Measurements from ENCODE around the gene COQ7. TPM values are rescaled to one million over a fixed set of nuclear protein-coding genes. Genes with fewer than 3 reads are reported as not detected.

Gene COQ7
- total and polyA plus RNA-seq, 2 of the 4 experiments (the other 2 are of a cell fraction): 10.9 to 13.6 TPM

DNA sequence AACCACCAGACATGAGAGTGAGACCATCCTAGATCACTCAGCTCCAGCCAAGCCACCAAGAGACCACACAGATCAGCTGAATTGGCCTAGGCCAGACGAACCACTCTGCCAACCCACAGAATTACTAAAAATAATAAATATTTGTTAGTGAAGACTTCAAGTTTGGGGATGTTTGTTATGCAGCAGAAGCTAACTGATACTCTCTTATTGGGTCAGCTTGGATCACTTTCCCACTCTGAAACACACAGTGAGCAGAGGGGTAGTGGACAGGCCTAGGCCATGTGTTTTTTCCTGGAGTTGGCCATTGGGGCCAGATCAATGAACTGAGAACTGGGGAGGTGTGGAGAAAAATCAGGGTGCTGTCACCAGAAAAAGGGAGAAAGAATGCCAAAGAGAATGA is 30.8 kb downstream of the COQ7 start:
- TF ChIP-seq RCOR1 (IDR thresholded peaks at IDR 0.05; ENCODE audit: insufficient replicate concordance, low read length) (no peak), SMC3 (IDR thresholded peaks at IDR 0.05; ENCODE audit: low read depth, low read length) (no peak), CEBPB (IDR thresholded peaks at IDR 0.05; ENCODE audit: low read depth, low read length) (no peak), MAFK (IDR thresholded peaks at IDR 0.05; ENCODE audit: low read depth, low read length) (no peak), MAZ (IDR thresholded peaks at IDR 0.05; ENCODE audit: borderline replicate concordance, low read depth, low read length) (no peak), FOS (IDR thresholded peaks at IDR 0.05; ENCODE audit: low read depth, low read length) (no peak), RFX5 (IDR thresholded peaks at IDR 0.05; ENCODE audit: low read depth, low read length) (no peak), NFE2L2 (IDR thresholded peaks at IDR 0.05; ENCODE audit: low read depth, low read length) (no peak), RAD21 (IDR thresholded peaks at IDR 0.05; ENCODE audit: low read length) (no peak), CHD1 (IDR thresholded peaks at IDR 0.05; ENCODE audit: low read depth, low read length) (no peak), MXI1 (IDR thresholded peaks at IDR 0.05; ENCODE audit: borderline replicate concordance, low read depth, low read length) (no peak), POLR2A (IDR thresholded peaks at IDR 0.05; ENCODE audit: low read depth, low read length) (no peak), BHLHE40 (IDR thresholded peaks at IDR 0.05; ENCODE audit: low read depth, low read length) (no peak)
- TF ChIP-seq, protein P1, sequence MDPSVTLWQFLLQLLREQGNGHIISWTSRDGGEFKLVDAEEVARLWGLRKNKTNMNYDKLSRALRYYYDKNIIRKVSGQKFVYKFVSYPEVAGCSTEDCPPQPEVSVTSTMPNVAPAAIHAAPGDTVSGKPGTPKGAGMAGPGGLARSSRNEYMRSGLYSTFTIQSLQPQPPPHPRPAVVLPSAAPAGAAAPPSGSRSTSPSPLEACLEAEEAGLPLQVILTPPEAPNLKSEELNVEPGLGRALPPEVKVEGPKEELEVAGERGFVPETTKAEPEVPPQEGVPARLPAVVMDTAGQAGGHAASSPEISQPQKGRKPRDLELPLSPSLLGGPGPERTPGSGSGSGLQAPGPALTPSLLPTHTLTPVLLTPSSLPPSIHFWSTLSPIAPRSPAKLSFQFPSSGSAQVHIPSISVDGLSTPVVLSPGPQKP (IDR thresholded peaks at IDR 0.05; ENCODE audit: borderline replicate concordance, low read depth, low read length): no peak
- TF ChIP-seq, protein P2, sequence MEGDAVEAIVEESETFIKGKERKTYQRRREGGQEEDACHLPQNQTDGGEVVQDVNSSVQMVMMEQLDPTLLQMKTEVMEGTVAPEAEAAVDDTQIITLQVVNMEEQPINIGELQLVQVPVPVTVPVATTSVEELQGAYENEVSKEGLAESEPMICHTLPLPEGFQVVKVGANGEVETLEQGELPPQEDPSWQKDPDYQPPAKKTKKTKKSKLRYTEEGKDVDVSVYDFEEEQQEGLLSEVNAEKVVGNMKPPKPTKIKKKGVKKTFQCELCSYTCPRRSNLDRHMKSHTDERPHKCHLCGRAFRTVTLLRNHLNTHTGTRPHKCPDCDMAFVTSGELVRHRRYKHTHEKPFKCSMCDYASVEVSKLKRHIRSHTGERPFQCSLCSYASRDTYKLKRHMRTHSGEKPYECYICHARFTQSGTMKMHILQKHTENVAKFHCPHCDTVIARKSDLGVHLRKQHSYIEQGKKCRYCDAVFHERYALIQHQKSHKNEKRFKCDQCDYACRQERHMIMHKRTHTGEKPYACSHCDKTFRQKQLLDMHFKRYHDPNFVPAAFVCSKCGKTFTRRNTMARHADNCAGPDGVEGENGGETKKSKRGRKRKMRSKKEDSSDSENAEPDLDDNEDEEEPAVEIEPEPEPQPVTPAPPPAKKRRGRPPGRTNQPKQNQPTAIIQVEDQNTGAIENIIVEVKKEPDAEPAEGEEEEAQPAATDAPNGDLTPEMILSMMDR (conservative IDR thresholded peaks at IDR 0.05; ENCODE audit: low read depth, low read length): no peak
- TF ChIP-seq, protein P3, sequence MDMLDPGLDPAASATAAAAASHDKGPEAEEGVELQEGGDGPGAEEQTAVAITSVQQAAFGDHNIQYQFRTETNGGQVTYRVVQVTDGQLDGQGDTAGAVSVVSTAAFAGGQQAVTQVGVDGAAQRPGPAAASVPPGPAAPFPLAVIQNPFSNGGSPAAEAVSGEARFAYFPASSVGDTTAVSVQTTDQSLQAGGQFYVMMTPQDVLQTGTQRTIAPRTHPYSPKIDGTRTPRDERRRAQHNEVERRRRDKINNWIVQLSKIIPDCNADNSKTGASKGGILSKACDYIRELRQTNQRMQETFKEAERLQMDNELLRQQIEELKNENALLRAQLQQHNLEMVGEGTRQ (IDR thresholded peaks at IDR 0.05; ENCODE audit: low read depth, low read length): no peak
- Histone ChIP-seq H3K23ac (ENCODE audit: low read depth, low read length) (no peak overlapping the region), H3K27ac (ENCODE audit: insufficient read depth, low read length) (no peak overlapping the region), H3K56ac (ENCODE audit: extremely low read depth, insufficient read depth, low read length) (no peak overlapping the region), H3K79me1 (ENCODE audit: low read depth in 1 of 2, low read length in 2 of 2) (no peaks in the 10 kb centered on the region), H2BK20ac (ENCODE audit: low read depth, low read length) (no peak overlapping the region), H3K4me1 (ENCODE audit: control insufficient read depth, insufficient read depth, low read length) (no peaks in the 10 kb centered on the region), H3K4me2 (ENCODE audit: low read depth, low read length) (no peak overlapping the region), H2BK5ac (ENCODE audit: low read depth, low read length, poor library complexity, severe bottlenecking) (no peak overlapping the region), H2AK5ac (ENCODE audit: low read depth, low read length) (no peak overlapping the region), H3K14ac (replicated peaks; ENCODE audit: low read depth, low read length) (no peak overlapping the region), H3K4me3 (ENCODE audit: insufficient read depth, low read depth, low read length) (no peak overlapping the region), H2BK120ac (ENCODE audit: low read depth, low read length) (no peak overlapping the region), H4K20me1 (ENCODE audit: insufficient read depth, low read length) (no peaks in the 10 kb centered on the region), H3K9me3 (ENCODE audit: control insufficient read depth, insufficient read depth, low read length) (peaks cover 8% of the 10 kb centered on the region), H3K9ac (ENCODE audit: low read depth, low read length) (no peak overlapping the region), H2AFZ (replicated peaks; ENCODE audit: low read length, poor library complexity) (no peak overlapping the region), H3K9me1 (ENCODE audit: insufficient read depth, low read length) (no peaks in the 10 kb centered on the region), H3K4ac (ENCODE audit: low read depth, low read length) (no peak overlapping the region), H3K18ac (ENCODE audit: low read depth, low read length) (no peak overlapping the region), H4K5ac (ENCODE audit: low read depth, low read length) (no peak overlapping the region), H2AK9ac (replicated peaks; ENCODE audit: low read depth, low read length, poor library complexity) (no peak overlapping the region), H4K8ac (ENCODE audit: low read depth in 2 of 2, low read length in 2 of 2) (no peak overlapping the region), H4K91ac (ENCODE audit: insufficient read depth, low read depth, low read length) (no peak overlapping the region), H2BK15ac (ENCODE audit: low read depth, low read length) (no peak overlapping the region), H3K27me3 (ENCODE audit: control insufficient read depth, insufficient read depth, low read length) (no peaks in the 10 kb centered on the region), H3K36me3 (ENCODE audit: control insufficient read depth, insufficient read depth, low read length) (no peaks in the 10 kb centered on the region)
- ChIA-PET CTCF (interaction anchor here (1.0 to 2.0 kb wide), 2 partner anchors 16 to 21 kb away, joined by 4 to 6 read pairs; partner anchors contain the start of gene ITPRIPL2), POLR2A (ENCODE audit: unreplicated experiment) (no interaction called here)
- ATAC-seq (ENCODE audit: low read depth) (no peak), DNase-seq (no peak)
- intact Hi-C loops (cut with micrococcal nuclease): no loop called here
- in situ Hi-C loops (cut with MboI; ENCODE audit: low sequenced_read_pairs): no loop called here
- WGBS, 2 experiments (ENCODE audit: extremely low coverage in 2 of 2, insufficient read length in 1 of 2): no CpG with 5 or more reads among the region's 1 CpG
- no TSS peak for BruUV-seq (replicated peaks)
- dilution Hi-C loops (cut with HindIII; ENCODE audit: low sequenced_read_pairs, unreplicated experiment): no loop called here
